HG03575 (cell line): Measurements from ENCODE around the gene TRIO.
"Not testable (repeated sequence)": the region's sequence is repeated elsewhere in the genome, so short reads cannot be mapped to it uniquely, and the experiment has no call there.

Experiments
- ATAC-seq: cut with Tn5 transposase; IDR thresholded peaks from one replicate; pipeline ENCODE4 v1.9.1; 2021; ENCODE audit not compliant: unreplicated experiment, insufficient number of reproducible peaks, low FRiP score; ENCODE audit errors: extremely low read depth

The TRIO gene

DNA sequence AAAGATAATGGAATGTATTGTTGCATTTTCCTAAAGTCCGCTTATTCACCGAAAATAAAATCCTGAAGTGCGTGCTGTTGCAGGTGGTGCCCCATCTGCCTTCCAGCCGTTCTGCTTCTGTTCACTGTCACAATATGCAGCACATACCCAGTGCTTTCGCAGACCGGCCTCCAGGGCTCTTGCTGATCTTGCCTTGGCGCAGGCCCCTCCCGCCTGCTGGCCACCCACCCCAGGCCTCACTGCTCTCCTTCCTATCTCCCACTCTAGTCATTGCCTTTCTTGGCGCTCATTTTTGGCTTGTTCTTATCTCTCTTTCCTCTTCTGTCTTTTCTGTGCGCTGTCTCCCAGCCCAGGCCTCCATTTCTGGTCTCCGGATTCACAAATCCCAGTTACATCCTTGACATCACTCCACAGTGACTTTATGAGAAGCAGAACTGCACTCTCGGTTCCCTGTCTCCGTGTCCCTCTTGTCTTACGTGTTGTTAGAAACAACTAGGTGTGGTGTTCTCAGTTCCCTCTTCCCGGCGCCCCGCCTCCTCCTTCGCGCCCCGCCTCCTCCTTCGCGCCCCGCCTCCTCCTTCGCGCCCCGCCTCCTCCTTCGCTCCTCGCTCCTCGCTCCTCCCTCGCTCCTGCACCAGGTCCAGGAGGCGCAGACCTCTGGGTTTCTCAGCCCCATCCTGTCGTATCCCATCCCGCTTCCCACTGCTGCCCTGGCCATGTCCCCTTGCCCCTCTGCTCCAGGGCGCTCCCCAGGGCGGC lies 236.8 kb downstream of the TRIO start:
- ATAC-seq: no peak

DNA sequence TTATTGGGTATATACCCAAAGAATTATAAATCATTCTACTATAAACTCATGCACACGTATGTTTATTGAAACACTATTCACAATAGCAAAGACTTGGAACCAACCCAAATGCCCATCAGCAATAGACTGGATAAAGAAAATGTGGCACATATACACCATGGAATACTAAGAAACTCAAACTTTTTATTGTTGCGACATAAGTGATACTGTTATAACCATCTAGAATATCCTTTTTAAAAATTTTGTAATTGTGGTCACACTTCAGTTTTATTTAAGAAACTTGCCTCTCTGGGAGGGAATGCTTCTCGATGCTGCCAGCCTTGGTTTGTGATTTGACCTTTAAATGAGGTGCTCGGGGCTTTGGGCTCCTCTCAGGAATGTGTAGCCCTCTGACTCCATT lies 237.6 kb downstream of the TRIO start:
- no peak for ATAC-seq

DNA sequence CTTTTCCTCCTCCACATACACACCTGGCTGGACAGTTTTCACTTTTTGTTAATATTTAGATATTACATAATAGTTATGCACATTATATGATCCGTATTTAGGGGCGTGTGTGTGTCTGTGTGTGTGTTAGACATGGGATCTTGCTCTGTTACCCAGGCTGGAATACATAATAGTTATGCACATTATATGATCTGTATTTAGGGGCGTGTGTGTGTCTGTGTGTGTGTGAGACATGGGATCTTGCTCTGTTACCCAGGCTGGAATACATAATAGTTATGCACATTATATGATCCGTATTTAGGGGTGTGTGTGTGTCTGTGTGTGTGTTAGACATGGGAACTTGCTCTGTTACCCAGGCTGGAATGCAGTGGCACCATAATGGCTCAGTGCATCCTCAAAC lies 239.5 kb downstream of the TRIO start:
- no peak for ATAC-seq

DNA sequence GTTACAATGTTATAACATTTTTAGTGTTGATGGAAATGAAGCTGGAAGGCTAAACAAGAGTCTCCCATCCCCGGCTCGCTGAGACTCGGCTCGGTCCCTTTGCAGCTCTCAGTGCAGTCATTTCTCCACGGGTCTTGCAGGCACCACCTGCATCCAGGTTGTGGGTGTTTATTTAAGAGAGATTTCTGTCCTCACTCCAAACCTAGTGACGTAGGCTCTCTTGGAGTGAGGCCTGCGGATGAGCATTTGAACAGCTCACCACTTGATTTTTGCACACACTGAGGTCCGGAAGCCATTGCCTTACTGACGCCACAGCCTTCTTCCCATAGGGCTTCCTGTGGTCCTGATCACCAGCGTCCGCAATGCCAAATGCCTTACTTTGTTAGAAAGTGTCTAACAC lies 240.8 kb downstream of the TRIO start:
- no peak for ATAC-seq

DNA sequence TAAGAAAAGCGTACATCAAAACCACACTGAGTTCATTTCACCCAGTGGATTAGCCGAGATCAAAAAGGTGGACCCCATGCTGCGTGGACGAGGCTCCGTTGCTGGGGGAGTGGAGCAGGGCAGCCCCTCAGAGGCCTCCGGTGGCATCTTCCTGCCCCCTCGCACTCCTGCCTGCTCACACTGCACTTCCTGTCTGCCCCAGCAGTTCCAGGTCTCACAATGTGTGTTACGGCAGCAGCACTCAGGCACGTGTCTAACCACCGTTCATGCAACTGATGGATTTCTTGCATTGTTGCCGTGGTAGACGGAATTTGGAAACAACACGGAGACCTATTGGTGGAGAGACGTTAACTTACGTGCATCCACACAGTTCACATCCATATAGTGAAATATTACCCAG lies 241.9 kb downstream of the TRIO start:
- no peak for ATAC-seq

DNA sequence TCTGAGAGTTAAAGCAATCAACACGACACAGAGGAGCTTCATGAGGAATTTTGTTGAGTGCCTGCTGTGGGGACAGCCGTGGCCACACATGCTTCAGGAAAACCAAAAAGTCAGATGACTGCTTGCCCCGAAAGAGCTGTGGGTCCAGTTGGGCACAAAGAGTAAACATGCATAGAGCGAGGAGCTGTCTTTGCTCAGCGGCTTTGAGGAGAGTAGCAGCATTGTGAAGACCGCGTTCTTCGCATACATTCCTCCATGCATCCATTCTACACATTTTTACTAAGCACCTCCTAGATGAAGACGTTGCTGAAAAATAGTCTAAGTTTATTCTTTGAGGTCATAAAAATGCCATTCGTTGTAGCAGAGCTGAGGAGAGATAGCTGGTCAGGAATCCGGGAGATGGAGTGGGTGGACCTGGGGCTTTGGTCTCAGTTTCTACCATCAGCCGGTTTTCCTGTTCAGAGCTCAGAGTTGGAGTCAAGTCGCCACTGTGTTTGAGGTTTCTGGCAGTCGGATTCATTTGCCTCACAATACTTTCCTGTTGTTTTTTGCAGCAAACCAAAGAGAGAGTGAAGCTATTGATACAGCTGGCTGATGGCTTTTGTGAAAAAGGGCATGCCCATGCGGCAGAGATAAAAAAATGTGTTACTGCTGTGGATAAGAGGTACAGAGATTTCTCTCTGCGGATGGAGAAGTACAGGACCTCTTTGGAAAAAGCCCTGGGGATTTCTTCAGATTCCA lies 243.9 kb downstream of the TRIO start:
- no peak for ATAC-seq

DNA sequence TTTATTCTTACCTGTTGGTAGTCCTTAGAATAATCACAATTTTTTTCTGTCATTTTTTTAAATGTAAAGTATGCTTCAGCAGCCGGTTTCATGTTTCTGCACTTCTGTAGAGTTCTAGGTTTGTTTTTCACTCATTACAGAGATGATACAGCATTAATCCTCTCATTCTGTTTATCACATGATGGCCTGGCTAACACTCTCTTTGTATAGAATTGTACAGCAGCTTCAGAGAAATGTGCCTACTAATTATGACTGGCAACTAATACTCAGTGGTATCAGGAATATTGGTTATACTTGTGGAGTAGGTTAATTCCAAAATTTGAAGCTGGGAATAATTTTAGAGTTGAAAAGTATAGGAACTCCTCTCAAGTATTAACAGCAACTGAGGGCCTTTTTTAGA lies 245.6 kb downstream of the TRIO start:
- ATAC-seq: no peak

DNA sequence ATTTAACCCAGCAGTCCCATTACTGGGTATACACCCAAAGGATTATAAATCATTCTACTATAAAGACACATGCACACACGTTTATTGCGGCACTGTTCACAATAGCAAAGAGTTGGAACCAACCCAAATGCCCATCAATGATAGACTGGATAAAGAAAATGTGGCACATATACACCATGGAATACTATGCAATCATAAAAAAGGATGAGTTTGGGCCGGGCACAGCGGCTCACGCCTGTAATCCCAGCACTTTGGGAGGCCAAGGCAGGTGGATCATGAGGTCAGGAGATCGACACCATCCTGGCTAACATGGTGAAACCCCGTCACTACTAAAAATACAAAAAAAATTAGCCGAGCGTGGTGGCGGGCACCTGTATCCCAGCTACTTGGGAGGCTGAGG lies 249.4 kb downstream of the TRIO start:
- ATAC-seq: not testable (repeated sequence)

DNA sequence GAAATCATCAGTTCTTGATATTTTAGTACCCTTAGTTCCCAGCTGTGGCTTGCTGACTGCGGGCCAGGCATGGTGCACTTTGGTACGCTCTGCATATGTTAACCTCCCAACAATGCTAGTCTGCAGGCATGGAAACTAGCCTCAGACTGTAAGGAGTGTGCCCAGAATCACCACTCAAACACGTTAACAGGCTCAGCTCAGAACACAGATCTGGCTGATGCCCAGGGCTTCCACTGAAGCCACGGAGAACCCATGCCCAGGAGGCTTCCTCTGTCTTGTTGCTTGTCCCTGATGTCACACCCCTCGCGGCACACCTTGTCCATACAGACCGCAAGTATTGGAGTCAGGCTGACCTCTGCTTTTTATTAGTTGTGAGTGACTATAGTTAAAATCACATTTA lies 251.2 kb downstream of the TRIO start:
- no peak for ATAC-seq

DNA sequence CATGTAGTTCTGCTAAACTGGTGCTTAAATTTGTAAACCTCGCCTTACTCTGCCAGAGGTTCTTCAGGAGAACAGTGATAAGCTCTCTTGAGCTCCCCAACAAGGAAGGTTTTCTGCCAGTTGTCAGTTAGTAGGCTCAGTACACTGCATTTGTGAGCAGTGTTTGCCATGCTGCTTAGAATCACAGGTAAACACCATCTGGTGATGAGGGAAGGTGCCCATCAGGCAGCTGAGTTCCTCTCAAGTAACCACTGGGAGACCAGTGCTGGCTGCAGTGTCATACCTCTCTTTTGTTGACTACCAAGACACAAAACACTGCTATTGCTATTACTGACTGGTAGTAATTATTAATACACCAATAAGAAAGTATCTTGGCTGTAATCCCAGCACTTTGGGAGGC lies 252.3 kb downstream of the TRIO start:
- no peak for ATAC-seq

DNA sequence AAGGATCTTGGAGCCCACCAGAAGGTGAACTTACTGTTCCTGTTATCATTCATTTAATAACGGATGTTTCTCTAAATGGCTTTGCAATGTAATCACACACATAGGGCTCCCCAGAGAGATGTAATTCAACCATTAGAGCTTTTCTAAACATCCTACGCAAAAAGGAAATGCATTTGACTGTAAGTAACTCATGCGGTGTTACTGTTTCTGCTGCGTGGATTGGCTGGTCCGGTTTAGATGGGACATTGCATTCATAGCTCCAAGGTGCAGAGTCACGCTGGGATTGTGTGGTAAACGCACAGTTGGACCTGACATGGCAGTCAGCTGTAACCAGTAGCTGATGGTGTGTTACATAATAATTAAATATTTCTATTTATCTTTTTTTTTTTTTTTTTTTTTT lies 252.9 kb downstream of the TRIO start:
- ATAC-seq: no peak

DNA sequence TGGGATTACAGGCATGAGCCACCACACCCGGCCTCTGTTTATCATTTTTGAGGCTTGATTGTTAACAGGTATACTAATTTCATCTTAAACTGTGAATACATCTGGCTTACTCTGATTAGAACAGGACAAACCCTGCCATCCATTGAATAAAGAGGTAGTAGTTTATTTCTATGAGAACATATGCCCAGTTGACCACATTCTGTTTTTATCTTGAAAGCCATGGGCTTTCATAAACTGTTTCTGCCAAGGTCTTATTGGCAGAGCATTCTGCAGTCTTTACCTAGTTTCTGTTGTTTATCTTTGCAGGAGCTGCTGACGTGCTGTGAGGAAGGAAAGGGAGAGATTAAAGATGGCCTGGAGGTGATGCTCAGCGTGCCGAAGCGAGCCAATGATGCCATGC lies 253.6 kb downstream of the TRIO start:
- no peak for ATAC-seq

DNA sequence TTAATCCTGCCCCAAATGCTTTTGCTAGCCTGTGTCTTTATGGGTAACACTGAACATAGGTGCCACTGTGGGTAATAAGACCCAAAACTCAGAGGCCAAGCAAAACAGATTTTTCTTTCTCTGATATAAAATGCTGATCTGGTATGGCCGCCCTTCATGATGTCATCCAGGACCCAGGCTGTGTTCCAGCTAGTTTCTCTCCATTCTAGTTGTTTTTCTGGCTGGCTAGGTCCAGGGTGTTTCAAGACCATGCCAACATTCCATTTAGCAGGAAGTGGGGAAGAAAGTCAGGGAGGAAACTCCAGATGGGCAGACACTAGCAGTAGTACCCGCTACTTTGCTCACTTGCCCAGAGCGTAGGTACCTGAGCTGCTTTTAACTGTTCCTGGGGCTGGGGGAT lies 254.6 kb downstream of the TRIO start:
- no peak for ATAC-seq

DNA sequence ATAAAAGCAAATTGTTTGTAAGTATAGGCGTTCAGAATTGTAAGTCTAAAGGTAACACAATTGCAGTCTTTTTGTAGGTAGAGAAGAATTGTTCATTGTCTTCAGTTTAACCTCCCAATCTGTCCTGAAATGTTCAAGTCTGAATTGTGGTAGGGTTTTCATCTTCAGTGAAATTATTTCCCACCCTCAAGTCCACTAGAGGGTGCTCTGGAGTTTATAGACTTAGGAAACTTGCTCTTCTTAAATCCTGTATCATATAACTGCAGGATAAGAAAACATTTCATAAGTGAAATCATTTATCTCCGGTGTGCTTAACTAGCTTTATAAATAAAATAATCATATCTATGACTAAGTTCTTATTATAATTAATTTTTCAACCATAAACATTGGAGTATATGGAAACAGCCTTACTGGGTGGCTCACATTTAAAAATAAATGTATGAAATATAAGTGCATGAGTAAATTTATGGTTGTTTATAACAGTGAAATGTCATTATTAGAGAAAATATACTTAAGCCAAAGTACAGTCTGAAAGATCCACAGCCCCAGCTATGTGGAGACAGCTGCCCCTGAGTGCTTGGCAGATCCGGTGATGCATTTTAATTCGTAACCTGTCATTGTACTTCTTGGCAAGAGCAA lies 256.0 kb downstream of the TRIO start:
- no peak for ATAC-seq

DNA sequence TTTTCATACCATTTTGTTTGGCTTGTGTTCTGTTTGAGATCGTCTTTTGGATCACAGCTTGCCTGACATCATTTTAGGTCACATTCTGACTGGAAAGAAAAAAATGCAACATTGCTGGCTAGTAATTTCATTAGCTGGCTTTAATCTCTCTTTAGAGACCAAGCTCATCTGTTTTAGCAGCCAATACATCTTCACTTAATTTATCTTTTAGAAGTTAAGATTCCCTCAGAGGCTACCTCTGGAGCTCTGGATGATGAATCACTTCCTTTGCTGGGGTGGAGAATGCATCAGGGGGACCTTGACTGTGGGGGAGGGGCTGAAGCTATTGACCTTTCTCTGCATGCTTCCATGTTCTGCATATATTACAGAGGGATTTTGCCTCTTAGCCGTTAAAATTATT lies 256.9 kb downstream of the TRIO start:
- ATAC-seq: no peak

DNA sequence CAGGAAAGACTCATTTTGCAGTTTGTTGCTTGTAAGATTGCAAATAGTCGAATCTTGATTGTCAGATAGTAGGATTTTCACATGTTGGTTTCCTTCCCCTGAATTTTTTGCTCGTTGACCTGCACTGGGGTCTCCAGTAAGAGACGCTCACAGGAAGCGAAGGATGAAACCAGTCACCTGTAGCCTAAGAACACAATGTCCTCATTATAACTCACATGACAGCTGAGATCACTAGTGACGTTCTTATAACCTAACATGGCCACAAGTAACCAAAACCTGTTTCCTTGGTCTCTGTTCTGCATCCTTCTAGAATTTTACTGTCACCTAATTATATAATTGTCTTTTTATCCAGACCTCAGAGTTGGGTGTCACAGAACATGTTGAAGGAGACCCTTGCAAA lies 257.5 kb downstream of the TRIO start:
- ATAC-seq: no peak

DNA sequence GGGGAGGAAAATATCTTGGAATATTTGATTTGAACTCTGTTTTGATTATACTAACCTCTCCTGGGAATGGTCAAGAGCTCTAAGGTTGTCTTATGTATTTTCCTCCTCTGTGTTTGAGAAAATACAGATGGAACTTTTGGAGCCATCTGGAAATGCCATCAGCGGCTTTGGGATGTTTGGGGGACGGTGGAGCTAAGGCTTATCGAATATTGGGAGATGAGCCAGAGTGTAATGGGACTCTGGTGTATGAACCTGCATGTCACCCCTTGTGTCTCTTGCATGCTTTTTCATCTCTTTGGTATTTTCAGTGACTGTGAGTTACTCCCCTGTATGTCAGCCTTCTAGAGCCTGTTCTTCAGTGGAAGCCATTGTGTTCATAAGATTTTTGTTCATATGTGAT lies 258.5 kb downstream of the TRIO start:
- ATAC-seq: no peak

DNA sequence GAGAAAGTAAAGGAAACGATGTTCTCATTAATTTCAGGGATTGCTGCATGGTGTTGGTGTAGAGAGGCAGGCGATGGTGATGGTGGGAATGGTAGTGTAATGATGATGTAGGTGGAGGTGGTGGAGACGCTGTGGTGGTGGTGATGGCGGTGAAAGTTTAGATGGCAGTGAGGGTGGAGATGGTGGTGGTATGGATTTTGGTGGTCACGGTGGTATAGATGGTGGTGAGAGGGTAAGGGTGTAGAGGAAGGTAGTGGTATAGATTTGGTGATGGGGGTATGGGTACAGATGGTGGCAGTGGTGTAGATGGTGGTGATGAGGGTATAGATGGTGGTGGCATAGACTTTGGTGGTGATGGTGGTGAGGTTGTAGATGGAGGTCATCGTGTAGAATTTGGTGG lies 259.3 kb downstream of the TRIO start:
- ATAC-seq: no peak

DNA sequence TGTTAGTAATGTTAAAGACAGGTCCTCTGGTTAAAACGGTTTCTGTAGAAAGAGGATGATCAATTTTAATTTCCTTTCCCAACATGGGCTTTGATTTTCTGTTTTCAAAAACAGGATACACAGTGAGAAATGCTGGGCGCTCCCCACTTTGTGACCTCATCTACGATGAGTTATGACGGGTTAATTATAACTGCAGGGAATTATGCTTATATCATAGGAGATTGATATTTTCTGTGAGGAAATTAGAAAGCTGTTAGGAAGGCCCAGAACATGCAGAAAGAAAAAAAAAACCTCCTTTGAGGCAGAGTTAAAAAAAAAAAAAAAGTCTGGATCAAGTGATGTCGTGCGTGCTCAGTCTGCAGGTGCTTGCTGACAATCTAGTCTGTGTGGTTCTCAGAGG lies 261.6 kb downstream of the TRIO start:
- no peak for ATAC-seq

DNA sequence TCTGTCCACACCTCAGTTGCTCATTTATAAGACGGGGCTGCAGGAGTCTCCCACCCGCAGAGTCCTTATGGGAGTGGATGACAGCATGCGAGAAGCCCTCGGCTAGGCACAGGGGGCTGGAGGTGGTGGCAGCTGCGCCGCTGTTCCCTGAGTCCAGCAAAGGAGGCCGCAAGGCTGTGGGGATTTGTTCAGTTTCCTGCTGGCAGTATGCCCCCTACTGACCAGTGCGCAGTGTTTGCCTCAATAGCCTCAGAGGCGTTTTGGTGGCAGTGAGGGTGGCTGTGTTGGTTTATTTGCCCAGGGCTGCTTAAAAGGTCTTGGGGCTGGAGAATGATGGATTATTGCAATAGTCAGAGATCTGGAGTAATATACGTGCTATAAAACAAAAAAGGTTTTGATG lies 262.1 kb downstream of the TRIO start:
- no peak for ATAC-seq
